ENCODE results near the gene CCDC142.

DNA sequence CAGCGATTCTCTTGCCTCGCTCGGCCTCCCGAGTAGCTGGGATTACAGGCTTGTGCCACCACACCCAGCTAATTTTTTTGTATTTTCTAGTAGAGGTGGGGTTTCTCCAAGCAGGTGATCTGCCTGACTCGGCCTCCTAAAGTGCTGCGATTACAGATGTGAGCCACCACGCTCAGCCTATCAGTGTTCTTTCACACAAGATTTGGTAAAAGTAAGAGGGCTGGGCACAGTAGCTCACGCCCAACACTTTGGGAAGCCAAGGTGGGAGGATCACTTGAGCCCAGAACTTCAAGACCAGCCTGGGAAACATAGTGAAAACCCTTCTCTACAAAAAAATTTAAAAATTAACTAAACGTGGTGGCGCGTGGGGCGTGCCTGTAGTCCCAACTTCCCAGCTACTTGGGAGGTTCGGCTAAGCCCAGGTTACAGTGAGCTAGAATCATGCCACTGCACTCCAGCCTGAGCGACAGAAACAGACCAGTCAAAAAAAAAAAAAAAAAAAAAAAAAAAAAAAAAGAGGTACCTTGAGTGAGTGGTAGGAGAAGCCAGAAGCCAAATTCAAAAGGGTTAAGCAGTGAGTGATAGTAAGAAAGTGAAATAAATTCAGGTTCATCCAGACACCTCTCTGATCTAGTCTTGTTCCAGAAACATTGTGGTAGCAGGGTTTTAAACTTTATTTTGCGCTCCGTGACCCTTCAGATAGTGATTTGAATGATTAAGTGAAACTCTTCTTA is 11.3 kb downstream of the CCDC142 start:
- TF ChIP-seq POLR2AphosphoS5 (IDR thresholded peaks at IDR 0.05; ENCODE audit: low read depth, low read length): no peak
- TF ChIP-seq CTCF (IDR thresholded peaks at IDR 0.05): no peak
- TF ChIP-seq, protein P1, sequence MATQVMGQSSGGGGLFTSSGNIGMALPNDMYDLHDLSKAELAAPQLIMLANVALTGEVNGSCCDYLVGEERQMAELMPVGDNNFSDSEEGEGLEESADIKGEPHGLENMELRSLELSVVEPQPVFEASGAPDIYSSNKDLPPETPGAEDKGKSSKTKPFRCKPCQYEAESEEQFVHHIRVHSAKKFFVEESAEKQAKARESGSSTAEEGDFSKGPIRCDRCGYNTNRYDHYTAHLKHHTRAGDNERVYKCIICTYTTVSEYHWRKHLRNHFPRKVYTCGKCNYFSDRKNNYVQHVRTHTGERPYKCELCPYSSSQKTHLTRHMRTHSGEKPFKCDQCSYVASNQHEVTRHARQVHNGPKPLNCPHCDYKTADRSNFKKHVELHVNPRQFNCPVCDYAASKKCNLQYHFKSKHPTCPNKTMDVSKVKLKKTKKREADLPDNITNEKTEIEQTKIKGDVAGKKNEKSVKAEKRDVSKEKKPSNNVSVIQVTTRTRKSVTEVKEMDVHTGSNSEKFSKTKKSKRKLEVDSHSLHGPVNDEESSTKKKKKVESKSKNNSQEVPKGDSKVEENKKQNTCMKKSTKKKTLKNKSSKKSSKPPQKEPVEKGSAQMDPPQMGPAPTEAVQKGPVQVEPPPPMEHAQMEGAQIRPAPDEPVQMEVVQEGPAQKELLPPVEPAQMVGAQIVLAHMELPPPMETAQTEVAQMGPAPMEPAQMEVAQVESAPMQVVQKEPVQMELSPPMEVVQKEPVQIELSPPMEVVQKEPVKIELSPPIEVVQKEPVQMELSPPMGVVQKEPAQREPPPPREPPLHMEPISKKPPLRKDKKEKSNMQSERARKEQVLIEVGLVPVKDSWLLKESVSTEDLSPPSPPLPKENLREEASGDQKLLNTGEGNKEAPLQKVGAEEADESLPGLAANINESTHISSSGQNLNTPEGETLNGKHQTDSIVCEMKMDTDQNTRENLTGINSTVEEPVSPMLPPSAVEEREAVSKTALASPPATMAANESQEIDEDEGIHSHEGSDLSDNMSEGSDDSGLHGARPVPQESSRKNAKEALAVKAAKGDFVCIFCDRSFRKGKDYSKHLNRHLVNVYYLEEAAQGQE (IDR thresholded peaks at IDR 0.05; ENCODE audit: insufficient read depth in 1 of 2, low read depth in 2 of 2, low read length in 1 of 2): no peak
- TF ChIP-seq SIN3A (IDR thresholded peaks at IDR 0.05; ENCODE audit: borderline replicate concordance, insufficient read depth, low read depth, low read length): no peak
